GM19193 (cell line): ENCODE measurements around the gene ASF1B.

Source experiments
- POLR2A ChIP-seq: IDR thresholded peaks from 4 replicates; pipeline ENCODE4 v1.6.1; 2011; ENCODE audit not compliant: insufficient read depth, insufficient read length; ENCODE audit errors: extremely low read depth

Gene ASF1B

DNA sequence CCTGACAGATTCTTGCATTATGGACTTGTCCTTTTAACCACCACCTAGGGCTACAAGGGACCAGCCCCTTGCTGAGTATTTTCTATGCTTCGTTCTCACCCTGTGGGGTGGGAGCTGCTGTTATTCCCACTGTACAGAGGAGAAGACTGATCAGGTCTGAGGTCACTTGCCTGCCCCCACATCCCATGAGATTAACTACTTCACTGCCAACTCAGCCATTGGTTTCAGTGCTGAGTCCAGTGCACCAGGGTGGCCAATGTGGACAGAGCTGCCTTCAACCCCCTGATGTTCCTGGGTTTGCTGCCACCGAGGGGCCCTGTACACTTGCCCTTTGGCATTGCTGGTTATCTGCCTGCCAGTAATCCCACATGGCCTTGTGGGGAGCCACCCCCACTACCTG lies 25.7 kb downstream of the ASF1B start:
- no peak for TF ChIP-seq POLR2A

DNA sequence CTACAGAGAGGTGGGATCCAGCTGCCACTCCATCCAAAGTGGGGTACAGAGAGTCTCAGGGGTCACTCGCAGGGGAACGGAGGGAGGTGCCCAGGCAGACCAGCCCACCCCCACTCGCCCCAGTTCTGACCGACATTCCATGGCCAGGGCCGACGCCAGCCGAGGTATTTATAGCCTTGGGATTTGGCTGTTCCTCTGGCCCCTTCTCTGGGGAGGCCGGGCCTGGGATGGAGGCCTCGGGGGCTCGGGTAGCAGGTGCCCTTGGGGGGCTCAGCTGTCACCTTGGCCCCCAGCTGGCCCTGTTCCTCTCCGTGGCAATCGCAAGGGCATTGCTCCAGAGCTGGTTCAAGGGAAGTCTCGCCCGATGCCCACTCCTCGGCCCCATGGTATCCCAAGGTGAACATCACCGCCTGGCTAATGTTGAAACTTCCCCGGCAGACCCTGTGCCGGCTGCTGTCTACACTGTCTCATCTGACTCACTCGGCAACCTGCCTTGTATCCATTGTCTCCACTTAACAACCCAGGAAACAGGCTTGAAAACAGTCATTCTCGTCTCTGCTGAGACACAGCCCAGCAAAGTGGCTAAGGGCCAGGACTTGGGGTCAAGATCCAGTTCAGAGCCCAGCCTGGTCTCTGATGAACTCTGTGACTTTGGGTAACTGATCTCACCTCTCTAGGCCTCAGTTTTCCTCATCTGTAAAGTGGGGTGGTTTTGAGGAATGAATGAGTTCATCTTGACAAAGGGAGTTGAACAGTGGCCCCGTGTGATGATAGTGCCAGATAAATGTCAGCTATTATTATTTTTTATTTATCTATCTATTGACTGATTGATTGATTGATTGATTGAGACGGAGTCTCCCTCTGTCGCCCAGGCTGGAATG lies 28.6 kb downstream of the ASF1B start:
- no peak for TF ChIP-seq POLR2A

DNA sequence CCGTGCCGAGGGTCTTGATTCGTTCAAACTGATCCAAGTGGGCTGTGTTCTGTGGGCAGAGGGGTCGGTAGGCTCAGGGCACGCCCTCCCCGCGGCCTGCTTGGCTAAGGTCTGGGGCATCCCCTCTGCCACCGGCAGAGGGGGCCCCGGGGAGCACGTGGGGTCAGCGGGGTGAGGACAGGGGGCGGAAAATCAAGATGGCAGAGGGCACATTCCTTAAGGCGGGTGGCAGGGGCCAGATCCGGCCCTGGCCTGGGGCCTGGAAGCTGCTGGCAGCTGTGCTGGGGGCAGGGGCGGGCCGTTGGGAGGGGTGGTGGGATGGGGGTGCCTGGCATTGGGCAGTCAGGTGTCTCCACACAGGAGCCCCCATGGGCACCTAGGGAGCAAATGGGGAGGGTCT lies 29.5 kb downstream of the ASF1B start:
- no peak for TF ChIP-seq POLR2A

DNA sequence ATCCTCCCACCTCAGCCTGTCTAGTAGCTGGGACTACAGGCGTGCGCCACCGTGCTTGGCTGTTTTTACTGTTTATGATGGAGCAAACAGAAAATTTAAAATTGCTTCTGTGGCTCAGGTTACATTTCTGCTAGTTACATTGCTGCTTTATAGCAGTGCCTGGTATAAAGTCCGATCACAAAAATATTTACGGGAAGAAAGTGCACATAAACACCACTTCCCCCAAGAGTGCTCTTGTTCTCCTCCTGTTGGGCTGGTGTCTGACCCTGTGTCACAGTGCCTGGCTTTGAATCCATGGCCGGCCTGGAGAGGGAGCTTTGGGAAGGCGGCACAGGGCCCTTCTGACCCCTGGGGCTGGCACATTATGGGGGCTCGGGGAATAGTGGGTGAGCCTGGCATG lies 30.7 kb downstream of the ASF1B start:
- TF ChIP-seq POLR2A, result no peak

DNA sequence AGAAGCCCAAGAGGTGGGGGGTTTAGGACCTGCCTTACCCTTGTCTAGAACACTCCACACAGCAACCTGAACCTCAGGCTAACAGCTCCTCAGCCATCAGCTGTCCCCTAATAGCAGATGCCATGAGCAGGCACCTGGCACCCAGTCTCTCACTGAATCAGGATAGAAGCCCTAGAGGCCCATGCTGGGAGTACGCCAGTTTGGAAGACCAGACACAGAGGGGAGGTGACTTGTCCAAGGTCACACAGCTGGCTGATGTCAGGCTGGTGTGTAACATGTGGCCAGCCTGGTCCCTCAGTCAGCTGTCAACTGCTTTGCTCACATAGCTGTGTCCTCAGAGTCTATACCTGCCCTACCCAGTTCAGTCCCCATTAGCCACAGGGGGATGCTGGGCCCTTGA lies 33.1 kb downstream of the ASF1B start:
- TF ChIP-seq POLR2A, result no peak

DNA sequence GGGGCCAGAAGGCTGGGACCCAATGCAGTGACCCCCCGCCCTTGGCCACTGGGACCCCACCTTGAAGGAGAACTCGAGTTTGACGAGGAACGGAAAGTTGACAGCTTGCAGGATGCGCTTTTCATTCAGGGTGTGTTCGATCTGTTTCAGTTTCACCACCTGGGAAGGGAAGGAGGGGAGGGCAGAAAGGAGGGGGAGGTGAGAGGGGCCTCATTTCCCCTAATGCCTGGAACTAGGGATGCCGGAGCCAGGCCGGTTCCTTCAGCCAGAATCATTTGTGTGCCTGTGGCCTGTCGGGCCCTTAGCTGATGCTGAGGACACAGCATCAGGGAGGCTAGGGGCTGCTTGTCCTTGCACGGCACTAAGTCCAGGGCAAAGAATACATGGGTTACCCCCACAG lies 33.6 kb downstream of the ASF1B start:
- no peak for TF ChIP-seq POLR2A

DNA sequence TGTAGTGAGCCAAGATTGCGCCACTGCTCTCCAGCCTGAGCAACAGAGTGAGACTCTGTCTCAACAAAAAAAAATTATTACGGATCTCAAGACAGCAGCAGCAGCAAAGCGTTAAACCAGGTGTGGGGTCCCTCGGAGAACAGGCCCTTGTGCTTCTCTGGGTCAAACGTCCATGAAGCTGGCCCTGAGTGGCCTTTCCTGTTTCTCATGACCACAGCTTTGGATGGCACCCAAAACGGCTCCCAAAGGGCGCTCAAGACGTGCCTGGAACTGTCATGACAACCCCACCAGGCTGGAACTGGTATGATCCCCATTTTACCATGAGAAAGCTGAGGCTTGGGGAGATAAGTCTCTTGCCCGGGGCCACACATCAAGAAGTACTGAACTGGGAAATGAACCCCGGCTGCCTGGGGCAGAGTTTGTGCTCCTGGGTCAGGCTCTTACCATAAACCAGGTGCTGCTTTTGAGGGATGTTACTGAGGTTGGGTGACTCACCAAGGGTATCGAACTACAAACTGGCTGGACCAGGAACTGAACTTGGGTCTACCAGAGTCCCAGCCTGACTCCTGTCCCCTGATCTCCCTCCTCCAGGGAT lies 34.2 kb downstream of the ASF1B start:
- TF ChIP-seq POLR2A, result no peak

DNA sequence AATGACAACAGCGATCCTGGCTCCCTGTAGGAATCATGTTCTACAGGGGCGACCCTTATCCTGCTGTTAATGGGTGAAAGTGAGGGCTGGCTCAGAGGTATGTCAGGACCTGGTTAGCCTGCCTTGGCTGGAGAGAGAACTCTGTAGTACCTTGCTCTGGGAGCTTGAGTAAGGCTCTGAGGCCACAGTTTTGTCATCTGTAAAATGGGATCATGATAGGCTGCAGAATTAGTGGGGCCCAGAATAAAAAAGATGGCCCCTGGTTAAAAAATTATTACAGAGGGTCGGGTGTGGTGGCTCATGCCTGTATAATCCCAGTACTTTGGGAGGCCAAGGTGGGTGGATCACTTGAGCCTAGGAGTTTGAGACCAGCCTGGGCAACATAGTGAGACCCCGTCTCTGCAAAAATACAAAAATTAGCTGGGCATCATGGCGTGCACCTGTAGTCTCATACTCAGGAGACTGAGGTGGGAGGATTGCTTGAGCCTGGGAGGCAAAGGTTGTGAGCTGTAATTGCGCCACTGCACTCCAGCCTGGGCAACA lies 35.3 kb downstream of the ASF1B start:
- TF ChIP-seq POLR2A, result no peak

DNA sequence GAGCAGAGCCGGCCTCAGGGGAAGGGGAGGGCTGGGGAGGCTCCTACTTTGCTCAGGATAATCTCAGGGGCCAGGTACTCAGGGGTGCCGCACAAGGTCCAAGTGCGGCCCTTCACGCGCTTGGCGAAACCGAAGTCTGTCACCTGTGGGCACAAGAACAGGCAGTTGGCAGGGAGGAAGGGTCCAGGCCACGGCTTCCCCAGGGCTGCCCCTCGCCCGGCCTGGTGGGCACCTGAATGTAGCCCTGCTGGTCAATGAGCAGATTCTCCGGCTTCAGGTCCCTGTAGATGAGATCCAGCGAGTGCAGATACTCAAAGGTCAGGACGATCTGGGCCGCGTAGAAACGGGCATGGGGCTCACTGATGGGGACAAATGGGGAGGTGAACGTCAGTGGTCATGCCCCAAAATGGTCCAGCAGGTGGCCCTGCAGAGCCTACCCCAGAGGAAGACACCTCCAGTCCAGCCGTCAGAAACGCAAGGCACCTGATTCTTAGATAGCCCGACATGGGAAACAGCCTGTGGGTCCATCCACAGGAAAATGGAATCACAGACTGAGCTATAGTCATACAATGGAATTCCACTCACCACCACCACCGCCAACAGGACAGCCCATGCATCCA lies 38.7 kb downstream of the ASF1B start:
- TF ChIP-seq POLR2A, result no peak

DNA sequence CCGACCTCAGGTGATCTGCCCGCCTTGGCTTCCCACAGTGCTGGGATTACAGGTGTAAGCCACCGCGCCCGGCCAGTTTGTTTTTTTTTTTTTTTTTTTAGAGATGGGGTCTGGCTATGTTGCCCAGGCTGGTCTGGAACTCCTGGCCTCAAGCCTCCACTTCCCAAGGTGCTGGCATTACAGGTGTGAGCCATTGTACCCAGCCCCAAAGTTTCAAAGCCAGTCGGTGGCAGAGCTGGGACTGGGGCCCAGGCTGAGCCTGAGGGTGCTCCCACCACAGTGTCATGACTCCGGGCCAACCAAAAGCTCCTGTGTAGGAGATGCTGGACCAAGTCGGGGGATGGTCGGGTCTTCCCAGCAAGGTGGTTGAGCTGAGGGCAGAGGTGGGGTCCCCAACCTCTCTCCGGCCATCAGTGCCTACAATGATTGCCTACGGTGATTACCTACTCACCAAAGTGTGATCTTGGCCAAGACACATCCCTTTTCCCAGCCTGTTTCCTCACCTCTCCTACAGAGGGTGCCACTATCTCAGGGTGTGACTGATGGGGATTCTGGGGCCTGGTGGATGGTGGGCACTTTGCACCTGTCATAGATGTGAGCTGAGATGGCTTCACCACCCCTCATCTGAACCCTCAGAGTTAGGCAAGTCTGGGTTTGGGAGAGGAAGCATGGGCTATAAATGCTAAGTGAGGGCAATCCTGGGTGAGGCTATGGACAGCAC lies 40.0 kb downstream of the ASF1B start:
- no peak for TF ChIP-seq POLR2A

DNA sequence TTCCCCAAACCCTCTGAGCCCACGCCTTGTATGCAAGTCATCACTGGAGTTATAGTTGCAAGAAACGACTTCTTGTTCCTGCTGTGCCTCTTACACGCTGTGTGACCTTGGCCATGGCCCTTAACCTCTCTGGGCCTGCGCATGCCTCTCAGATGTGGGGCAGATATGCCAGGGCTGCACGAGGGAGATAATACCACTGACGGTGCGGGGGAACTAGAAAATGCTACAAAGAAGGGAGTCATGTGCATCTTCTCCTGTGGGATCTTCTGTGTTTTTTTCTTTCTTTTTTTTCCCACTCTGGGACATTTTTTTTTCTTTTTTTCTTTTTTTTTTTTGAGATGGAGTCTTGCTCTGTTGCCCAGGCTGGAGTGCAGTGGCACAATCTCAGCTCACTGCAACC lies 41.5 kb downstream of the ASF1B start:
- TF ChIP-seq POLR2A, result no peak

DNA sequence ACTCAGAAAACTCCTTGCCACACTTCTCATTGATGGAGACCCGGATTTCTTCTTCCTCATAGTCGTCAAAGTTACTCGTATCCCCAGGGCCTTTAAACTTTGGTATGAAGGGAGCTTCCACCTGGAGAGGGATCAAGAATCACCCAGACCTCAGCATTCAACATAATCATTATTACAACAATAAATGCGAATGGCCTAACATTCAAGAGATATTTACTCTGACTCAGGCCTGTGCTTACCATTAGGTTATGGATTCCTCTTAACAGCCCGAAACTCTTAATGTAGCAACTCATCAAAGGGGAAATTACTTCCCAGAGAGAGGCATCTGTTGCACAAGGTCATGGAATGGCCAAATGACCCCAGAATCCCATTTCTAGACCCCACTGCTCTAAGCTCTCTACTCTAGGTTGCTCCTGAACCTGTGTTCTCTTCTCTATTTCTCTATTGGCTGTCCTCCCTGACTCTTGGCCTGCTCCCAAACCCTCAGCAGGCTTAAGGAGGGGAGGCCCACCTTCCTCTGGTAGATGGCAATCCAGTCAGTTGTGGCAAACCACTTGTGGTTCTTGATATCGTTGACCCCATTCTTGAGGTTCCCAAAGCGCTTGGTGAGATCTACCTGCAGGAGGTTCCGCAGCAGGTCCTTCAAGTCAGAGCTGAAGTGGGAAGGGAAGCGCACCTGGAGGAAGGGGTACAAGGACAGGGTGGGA lies 43.1 kb downstream of the ASF1B start:
- TF ChIP-seq POLR2A, result no peak

DNA sequence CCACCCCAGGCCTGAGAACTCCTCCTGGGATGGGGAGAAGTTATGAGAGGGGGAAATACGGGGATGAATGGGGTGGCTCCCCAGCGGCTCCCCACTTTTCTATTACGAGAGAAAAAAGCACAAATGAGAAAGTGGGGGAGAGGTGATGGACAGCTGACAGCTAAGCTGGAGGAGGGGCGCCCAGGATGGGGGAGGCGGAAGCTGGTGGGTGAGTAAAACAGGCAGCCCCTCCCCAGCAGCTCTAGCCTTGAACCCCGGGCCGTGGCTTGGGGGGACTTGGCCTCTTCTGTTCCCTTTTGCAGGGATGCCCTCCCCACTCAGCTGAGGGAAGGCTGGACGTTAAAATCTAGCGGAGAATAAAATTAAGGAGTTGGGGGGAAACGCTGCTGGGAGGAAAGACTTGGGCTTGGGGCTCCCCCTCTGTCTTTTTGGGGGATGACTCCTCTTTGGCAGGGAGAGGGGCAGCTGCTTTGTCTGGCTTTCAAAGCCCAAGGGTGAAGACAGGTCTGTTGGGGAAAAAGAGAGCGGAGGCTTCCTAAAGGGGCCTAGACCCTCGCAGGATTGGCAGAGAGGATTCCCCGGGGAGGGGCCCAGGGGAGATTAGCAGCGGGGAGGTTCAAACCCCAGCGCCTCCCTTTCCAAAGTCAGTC lies 44.5 kb downstream of the ASF1B start:
- TF ChIP-seq POLR2A, result no peak
